ENCODE results near the gene PRDM11.

Gene PRDM11

DNA sequence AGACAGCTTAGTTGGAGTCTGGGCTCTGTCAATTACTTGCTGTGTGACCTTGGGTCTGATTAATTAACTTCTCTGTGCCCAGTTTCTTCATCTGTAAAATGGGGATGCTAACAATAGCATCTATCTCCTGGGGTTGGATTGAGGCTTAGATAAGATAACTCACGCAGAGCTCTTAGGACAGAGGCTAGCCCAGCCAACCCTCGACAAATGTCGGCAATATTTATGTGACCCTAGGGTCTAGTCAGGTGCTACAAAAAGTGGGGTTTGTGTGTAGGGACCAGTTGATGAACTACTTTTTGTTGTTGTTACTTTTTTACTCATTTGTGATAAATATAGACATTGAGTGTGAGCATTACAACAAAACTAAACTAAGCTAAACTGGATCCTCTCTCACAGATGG, 117.3 kb downstream of the PRDM11 start:
- DNase-seq (ENCODE audit: low read depth, low spot score) = no peak
- Histone ChIP-seq H3K9ac (ENCODE audit: insufficient read length) (no peak overlapping the region), H3K27ac (no peak overlapping the region), H3K4me3 (no peak overlapping the region), H3K9me3 (ENCODE audit: low read depth, low read length) (no peaks in the 10 kb centered on the region), H3K36me3 (ENCODE audit: insufficient read depth, low read length) (no peaks in the 10 kb centered on the region)
- TF ChIP-seq EZH2 (IDR thresholded peaks at IDR 0.05) = no peak
- TF ChIP-seq POLR2AphosphoS5 (IDR thresholded peaks at IDR 0.05; ENCODE audit: borderline replicate concordance, low read depth, low read length) = no peak
- no peak for TF ChIP-seq FOXP2 (optimal IDR thresholded peaks at IDR 0.05; ENCODE audit: control extremely low read depth, extremely low read length, insufficient read depth)

DNA sequence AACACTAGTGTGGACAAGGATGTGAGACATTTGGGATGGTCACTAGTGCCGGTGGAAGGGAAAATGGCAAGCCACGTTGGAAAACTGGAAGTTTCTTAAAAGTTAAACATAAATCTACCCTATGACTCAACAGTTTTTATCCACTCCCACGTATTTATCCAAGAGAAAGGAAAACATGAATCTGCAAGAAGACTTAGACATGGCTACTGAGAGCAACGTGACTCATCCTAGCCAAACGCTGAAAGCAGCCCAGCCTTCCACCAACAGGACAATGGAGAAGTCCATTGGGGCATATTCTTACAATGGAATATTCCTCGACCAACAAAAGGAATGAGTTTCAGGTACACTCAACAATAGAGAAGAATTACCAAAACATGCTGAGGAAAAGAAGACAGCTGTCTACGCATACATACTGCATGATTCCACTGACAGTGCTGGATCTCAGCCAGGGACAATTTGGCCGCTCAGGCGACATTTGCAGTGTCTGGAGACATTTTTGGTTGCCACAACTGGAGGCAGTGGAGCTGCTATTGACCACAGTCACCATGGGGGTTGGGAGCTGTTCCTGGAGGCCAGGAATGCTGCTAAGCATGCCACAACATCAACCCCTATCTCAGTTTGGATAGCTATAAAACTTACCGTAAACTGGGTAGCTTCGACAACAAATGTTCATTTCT, 118.5 kb downstream of the PRDM11 start:
- TF ChIP-seq FOXP2 (optimal IDR thresholded peaks at IDR 0.05; ENCODE audit: control extremely low read depth, extremely low read length, insufficient read depth) = no peak
- TF ChIP-seq POLR2AphosphoS5 (IDR thresholded peaks at IDR 0.05; ENCODE audit: borderline replicate concordance, low read depth, low read length) = no peak
- Histone ChIP-seq H3K9me3 (ENCODE audit: low read depth, low read length) (no peaks in the 10 kb centered on the region), H3K27ac (no peak overlapping the region), H3K9ac (ENCODE audit: insufficient read length) (no peak overlapping the region), H3K4me3 (no peak overlapping the region), H3K36me3 (ENCODE audit: insufficient read depth, low read length) (no peaks in the 10 kb centered on the region)
- DNase-seq (ENCODE audit: low read depth, low spot score) = no peak

- TF ChIP-seq EZH2 (IDR thresholded peaks at IDR 0.05) (no peak), POLR2AphosphoS5 (IDR thresholded peaks at IDR 0.05; ENCODE audit: borderline replicate concordance, low read depth, low read length) (no peak), FOXP2 (optimal IDR thresholded peaks at IDR 0.05; ENCODE audit: control extremely low read depth, extremely low read length, insufficient read depth) (no peak)
Observed at GRCh38 chr11:45265969-45266675, 119.7 kb downstream of the PRDM11 start.

DNA sequence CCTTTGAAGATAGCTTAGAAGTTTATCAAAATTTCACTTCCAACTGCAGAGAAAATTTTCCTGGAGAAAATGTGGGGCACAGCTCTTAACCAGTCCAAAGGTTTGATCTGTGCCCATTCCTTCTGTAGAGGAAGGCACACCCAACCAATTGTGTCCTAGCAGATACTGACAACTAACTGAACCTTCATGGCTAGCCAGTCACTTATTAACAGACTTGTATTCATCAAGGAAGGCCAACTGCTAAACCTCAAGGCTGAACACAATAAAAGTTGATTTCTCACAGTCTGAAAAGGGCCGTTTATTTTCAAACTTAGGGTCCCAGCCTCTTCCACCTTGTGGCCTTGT, 120.2 kb downstream of the PRDM11 start:
- Histone ChIP-seq H3K27ac (no peak overlapping the region), H3K4me3 (no peak overlapping the region), H3K36me3 (ENCODE audit: insufficient read depth, low read length) (no peaks in the 10 kb centered on the region), H3K9ac (ENCODE audit: insufficient read length) (no peak overlapping the region), H3K9me3 (ENCODE audit: low read depth, low read length) (no peaks in the 10 kb centered on the region)
- DNase-seq (ENCODE audit: low read depth, low spot score) = no peak
- TF ChIP-seq EZH2 (IDR thresholded peaks at IDR 0.05) (no peak), FOXP2 (optimal IDR thresholded peaks at IDR 0.05; ENCODE audit: control extremely low read depth, extremely low read length, insufficient read depth) (no peak), POLR2AphosphoS5 (IDR thresholded peaks at IDR 0.05; ENCODE audit: borderline replicate concordance, low read depth, low read length) (no peak)

More at GRCh38 chr11:45265969-45266675, 119.7 kb downstream of the PRDM11 start:
- Histone ChIP-seq H3K4me3 (no peak overlapping the region), H3K9me3 (ENCODE audit: low read depth, low read length) (no peaks in the 10 kb centered on the region), H3K27ac (no peak overlapping the region), H3K9ac (ENCODE audit: insufficient read length) (no peak overlapping the region), H3K36me3 (ENCODE audit: insufficient read depth, low read length) (no peaks in the 10 kb centered on the region)
- DNase-seq (ENCODE audit: low read depth, low spot score) = no peak

DNA sequence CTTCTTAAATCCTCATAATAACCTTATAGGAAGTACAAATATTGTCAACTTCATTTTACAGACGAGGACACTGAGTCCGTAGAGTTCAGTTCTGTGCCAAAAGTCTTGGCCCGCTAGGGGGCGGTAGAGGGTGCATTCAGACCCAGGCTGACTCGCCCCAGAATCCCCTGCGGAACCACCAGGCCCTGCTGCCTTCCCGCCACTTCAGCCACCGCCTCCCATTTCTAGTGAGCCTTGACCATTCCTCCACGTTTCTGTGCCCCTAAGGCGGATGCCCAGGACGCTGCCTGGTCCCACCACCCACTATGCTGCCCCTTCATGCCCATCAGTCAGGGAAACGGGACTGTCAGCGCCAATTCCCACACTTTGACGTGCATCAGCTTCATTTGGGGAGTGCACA, 120.6 kb downstream of the PRDM11 start:
- Histone ChIP-seq H3K4me3 (no peak overlapping the region), H3K27ac (no peak overlapping the region), H3K9me3 (ENCODE audit: low read depth, low read length) (no peaks in the 10 kb centered on the region), H3K36me3 (ENCODE audit: insufficient read depth, low read length) (no peaks in the 10 kb centered on the region), H3K9ac (ENCODE audit: insufficient read length) (no peak overlapping the region)
- TF ChIP-seq FOXP2 (optimal IDR thresholded peaks at IDR 0.05; ENCODE audit: control extremely low read depth, extremely low read length, insufficient read depth) (no peak), POLR2AphosphoS5 (IDR thresholded peaks at IDR 0.05; ENCODE audit: borderline replicate concordance, low read depth, low read length) (no peak), EZH2 (IDR thresholded peaks at IDR 0.05) (no peak)
- no peak for DNase-seq (ENCODE audit: low read depth, low spot score)

DNA sequence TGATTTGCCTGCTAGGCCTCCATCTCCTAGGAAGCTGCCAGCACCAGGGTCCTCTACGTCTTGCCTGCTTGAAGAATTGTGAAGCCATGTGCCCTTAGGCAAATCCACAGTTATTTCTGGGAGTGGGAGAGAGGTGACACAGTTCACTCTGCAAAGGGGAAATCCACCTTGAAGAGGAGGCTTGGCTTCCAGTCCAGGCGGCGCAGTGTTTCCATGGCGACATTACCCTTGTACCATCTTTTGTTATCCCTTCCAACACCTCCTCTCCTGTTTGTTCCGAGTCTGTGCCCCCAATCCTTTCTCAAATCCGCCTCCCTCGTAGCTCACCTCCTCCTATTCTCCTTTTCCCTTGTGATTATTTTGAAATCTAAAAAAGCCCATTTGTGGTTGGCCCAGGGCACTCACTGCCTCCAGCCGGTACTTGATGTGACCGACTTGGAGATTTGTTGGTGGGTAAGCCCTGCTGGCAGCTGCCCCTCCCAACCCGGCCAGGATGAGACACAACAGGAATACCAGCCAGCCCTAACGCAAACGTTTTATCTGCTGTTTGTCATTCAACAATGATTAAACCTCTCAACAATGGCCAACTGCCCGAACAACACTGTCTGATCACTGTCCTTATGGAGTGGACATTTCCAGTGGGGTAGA, 121.3 kb downstream of the PRDM11 start:
- H3K9ac ChIP-seq (ENCODE audit: insufficient read length) = no peak overlapping the region
- H3K27ac ChIP-seq = no peak overlapping the region
- DNase-seq (ENCODE audit: low read depth, low spot score) = no peak
- no peaks in the 10 kb centered on the region for H3K36me3 ChIP-seq (ENCODE audit: insufficient read depth, low read length)
- H3K9me3 ChIP-seq (ENCODE audit: low read depth, low read length) = no peaks in the 10 kb centered on the region
- H3K4me3 ChIP-seq = no peak overlapping the region
- TF ChIP-seq EZH2 (IDR thresholded peaks at IDR 0.05) (no peak), FOXP2 (optimal IDR thresholded peaks at IDR 0.05; ENCODE audit: control extremely low read depth, extremely low read length, insufficient read depth) (no peak), POLR2AphosphoS5 (IDR thresholded peaks at IDR 0.05; ENCODE audit: borderline replicate concordance, low read depth, low read length) (no peak)

DNA sequence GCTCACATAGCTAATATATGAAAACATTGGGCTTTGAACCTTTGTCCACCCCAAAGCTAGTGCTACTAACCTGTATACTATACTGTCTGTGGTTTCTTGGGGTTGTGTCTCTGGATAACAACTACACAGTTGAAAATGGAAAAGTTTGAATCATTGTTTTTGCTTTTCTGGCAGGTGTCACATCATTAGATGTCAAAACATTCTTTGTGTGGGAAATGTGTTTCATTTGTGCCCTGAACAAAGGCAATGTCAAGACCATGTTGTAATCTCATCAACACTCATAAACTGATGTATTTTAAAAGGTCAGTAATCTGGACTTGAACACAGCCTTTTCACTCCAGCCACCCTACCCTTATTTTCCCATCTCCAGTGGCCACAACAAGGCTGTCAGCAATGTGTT, 123.2 kb downstream of the PRDM11 start:
- H3K9me3 ChIP-seq (ENCODE audit: low read depth, low read length) = no peaks in the 10 kb centered on the region
- TF ChIP-seq FOXP2 (optimal IDR thresholded peaks at IDR 0.05; ENCODE audit: control extremely low read depth, extremely low read length, insufficient read depth) (no peak), POLR2AphosphoS5 (IDR thresholded peaks at IDR 0.05; ENCODE audit: borderline replicate concordance, low read depth, low read length) (no peak), EZH2 (IDR thresholded peaks at IDR 0.05) (no peak)
- no peak overlapping the region for H3K4me3 ChIP-seq
- DNase-seq (ENCODE audit: low read depth, low spot score) = no peak
- H3K27ac ChIP-seq = no peak overlapping the region
- H3K36me3 ChIP-seq (ENCODE audit: insufficient read depth, low read length) = no peaks in the 10 kb centered on the region
- no peak overlapping the region for H3K9ac ChIP-seq (ENCODE audit: insufficient read length)

DNA sequence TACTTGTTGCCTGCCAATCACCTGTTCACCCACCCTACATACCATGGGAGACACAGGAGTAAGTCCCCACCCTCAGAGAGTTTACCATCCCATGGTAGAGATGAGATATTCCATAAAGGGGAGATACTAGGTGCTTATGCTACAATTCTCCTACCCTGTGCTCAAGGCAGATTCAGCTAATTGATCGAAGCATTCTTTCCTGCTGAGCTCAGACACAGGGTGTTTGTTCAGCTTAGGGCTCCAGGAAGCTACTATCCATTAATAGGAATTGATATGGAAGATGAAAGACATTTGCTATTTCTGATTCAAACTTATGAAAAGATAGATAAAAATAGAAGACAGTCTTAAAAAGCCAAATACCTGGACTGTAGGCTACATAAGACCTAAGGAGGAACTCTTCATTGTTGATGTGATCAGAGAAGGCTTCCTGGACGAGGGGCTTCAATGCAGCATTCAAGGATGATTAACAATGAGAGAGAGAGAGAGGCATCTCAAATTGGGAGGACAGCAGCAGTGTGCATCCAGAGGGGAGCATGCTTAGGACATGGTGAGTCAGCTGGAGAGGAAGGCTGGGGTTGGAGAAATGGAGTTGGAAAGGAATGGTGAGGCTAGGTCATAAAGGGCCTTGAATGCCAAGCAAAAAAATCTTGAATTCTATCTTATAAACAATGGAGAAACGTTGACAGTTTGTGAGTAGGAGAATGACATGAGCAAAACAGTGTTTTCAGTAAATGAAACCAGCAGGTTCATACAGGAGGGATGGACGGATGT, 124.7 kb downstream of the PRDM11 start:
- no peaks in the 10 kb centered on the region for H3K36me3 ChIP-seq (ENCODE audit: insufficient read depth, low read length)
- no peak overlapping the region for H3K27ac ChIP-seq
- TF ChIP-seq EZH2 (IDR thresholded peaks at IDR 0.05) (no peak), POLR2AphosphoS5 (IDR thresholded peaks at IDR 0.05; ENCODE audit: borderline replicate concordance, low read depth, low read length) (no peak), FOXP2 (optimal IDR thresholded peaks at IDR 0.05; ENCODE audit: control extremely low read depth, extremely low read length, insufficient read depth) (no peak)
- H3K9me3 ChIP-seq (ENCODE audit: low read depth, low read length) = no peaks in the 10 kb centered on the region
- H3K9ac ChIP-seq (ENCODE audit: insufficient read length) = no peak overlapping the region
- no peak overlapping the region for H3K4me3 ChIP-seq
- no peak for DNase-seq (ENCODE audit: low read depth, low spot score)

Measured in SK-N-MC (cell line).